Activated CD8-positive, alpha-beta memory T cell treated with anti-CD3 and anti-CD28 coated beads for 4 hours (primary cell): ENCODE data around the gene MYO18B.
"Not testable (repeated sequence)": the region's sequence is repeated elsewhere in the genome, so short reads cannot be mapped to it uniquely, and the experiment has no call there.

Source experiments
- DNase-seq, 2 donors: peaks; one replicate each; pipeline ENCODE4 v3.0.0-alpha.2; 2020; ENCODE audit warnings: low read depth in 2 of 2

The MYO18B gene

GRCh38 chr22:25741692-25742626 lies at the start of gene MYO18B:
MYO18B (plus strand) TSS chr22:25742188; CDS start chr22:25761093, 18,905 bp downstream.
- DNase-seq, result no peak

GRCh38 chr22:25692397-25693267 lies 49.4 kb upstream of the MYO18B start:
- no peak for DNase-seq

- no peak for DNase-seq
Measured at GRCh38 chr22:25693268-25693565, 48.8 kb upstream of the MYO18B start.

GRCh38 chr22:25694196-25694907 lies 47.6 kb upstream of the MYO18B start:
- DNase-seq, result no peak

GRCh38 chr22:25695146-25695545 lies 46.8 kb upstream of the MYO18B start:
- no peak for DNase-seq

- no peak for DNase-seq
Measured at GRCh38 chr22:25696763-25697162, 45.2 kb upstream of the MYO18B start.

GRCh38 chr22:25697181-25697664 lies 44.8 kb upstream of the MYO18B start:
- DNase-seq, result no peak

GRCh38 chr22:25697978-25698377 lies 44.0 kb upstream of the MYO18B start:
- no peak for DNase-seq

GRCh38 chr22:25698461-25698860 lies 43.5 kb upstream of the MYO18B start:
- DNase-seq, result no peak

- no peak for DNase-seq
Measured at GRCh38 chr22:25698978-25699377, 43.0 kb upstream of the MYO18B start.

- DNase-seq, result no peak
Measured at GRCh38 chr22:25701056-25701780, 40.8 kb upstream of the MYO18B start.

- DNase-seq, result no peak
Measured at GRCh38 chr22:25702040-25702439, 39.9 kb upstream of the MYO18B start.

GRCh38 chr22:25702571-25703167 lies 39.3 kb upstream of the MYO18B start:
- DNase-seq, result no peak

GRCh38 chr22:25704701-25705100 lies 37.3 kb upstream of the MYO18B start:
- no peak for DNase-seq

GRCh38 chr22:25706197-25706596 lies 35.8 kb upstream of the MYO18B start:
- no peak for DNase-seq

- DNase-seq, result not testable (repeated sequence)
Measured at GRCh38 chr22:25708430-25708829, 33.6 kb upstream of the MYO18B start.

- no peak for DNase-seq
Measured at GRCh38 chr22:25709758-25710157, 32.2 kb upstream of the MYO18B start.

GRCh38 chr22:25710501-25710900 lies 31.5 kb upstream of the MYO18B start:
- no peak for DNase-seq

- DNase-seq, result no peak
Measured at GRCh38 chr22:25711491-25711890, 30.5 kb upstream of the MYO18B start.

GRCh38 chr22:25712661-25713400 lies 29.2 kb upstream of the MYO18B start:
- no peak for DNase-seq
